AG04450 (cell line): ENCODE measurements around the gene SLC17A9. TPM values are rescaled to one million over a fixed set of nuclear protein-coding genes. Genes with fewer than 3 reads are reported as not detected.
A peak's percentile ranks its signal among the peaks of the same experiment; 100 is the strongest.

Source experiments
- CTCF ChIA-PET: fragments of 300-600, 350-600 bp; formaldehyde crosslinking; extraction: SDS; loops from one replicate; lab custom pipeline; 2022; ENCODE audit warnings: antibody characterized with exemption, inconsistent platforms; lab: Charles Lee
- POLR2A ChIA-PET: fragments of 350-600 bp; formaldehyde crosslinking; extraction: SDS; loops from one replicate; lab custom pipeline; 2021; ENCODE audit warnings: antibody characterized with exemption, inconsistent platforms; lab: Yijun Ruan, JAX
- DNase-seq: peaks from one replicate; pipeline ENCODE4 v3.0.0-alpha.2; 2011; ENCODE audit warnings: low read depth, low spot score
- H3K27ac ChIP-seq: one replicate; pipeline ENCODE4 v1.5.1; 2012; ENCODE audit warnings: low read depth, low read length, control low read depth
- H3K27me3 ChIP-seq: one replicate; pipeline ENCODE4 v1.6.0; 2012; ENCODE audit warnings: low read length; ENCODE audit not compliant: control insufficient read depth, insufficient read depth
- H3K4me3 ChIP-seq: 2 replicates; pipeline ENCODE4 v1.5.1; 2011; ENCODE audit warnings: mild to moderate bottlenecking, low read depth, low read length, control low read depth
- H3K9me3 ChIP-seq: 2 replicates; pipeline ENCODE4 v1.5.1; 2012; ENCODE audit warnings: low read length; ENCODE audit not compliant: control insufficient read depth, insufficient read depth
- polyA plus RNA-seq: library from polyadenylated mRNA; depleted of rRNA; stranded (reverse); fragments of >200 nt; gene quantifications from 2 replicates; pipeline ENCODE4 v1.2.3, GENCODE V29; 2011
- TF ChIP-seq, protein P1 (sequence below): IDR thresholded peaks from 2 replicates; pipeline ENCODE4 v1.5.1; 2011; ENCODE audit warnings: low read depth, low read length, control low read depth, inconsistent platforms

The SLC17A9 gene
- polyA plus RNA-seq, 1 experiment, result 2.2 TPM

DNA sequence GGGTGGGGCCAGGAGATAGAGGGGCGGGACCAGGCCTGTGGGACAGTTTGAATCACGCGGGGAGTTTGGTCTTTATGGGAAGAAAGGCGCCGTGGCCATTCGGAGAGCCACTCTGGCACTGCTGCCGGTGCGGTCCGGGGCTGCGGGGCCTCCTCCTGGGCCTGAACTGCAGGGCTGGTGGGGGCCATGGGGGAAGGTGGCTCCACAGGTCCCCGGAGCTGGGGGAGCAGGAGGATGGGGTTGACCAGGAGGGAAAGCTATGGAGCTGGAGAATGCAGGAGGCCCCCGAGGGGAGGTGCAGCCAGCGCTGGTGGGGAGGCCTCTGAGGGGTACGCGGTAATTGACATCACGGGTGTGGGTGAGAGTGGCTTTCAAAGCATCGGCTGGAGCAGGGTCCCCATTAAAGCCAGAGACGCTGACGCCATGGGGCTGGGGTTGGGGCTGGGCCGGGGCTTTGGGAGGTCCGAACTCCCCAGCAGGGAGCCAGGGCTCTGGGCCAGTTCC is 56.1 kb downstream of the SLC17A9 start:
- peaks cover 86% of the 10 kb centered on the region for H3K27me3 ChIP-seq
- TF ChIP-seq, protein P1, sequence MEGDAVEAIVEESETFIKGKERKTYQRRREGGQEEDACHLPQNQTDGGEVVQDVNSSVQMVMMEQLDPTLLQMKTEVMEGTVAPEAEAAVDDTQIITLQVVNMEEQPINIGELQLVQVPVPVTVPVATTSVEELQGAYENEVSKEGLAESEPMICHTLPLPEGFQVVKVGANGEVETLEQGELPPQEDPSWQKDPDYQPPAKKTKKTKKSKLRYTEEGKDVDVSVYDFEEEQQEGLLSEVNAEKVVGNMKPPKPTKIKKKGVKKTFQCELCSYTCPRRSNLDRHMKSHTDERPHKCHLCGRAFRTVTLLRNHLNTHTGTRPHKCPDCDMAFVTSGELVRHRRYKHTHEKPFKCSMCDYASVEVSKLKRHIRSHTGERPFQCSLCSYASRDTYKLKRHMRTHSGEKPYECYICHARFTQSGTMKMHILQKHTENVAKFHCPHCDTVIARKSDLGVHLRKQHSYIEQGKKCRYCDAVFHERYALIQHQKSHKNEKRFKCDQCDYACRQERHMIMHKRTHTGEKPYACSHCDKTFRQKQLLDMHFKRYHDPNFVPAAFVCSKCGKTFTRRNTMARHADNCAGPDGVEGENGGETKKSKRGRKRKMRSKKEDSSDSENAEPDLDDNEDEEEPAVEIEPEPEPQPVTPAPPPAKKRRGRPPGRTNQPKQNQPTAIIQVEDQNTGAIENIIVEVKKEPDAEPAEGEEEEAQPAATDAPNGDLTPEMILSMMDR, result no peak
- H3K4me3 ChIP-seq, result no peak overlapping the region
- no peak for DNase-seq
- POLR2A ChIA-PET, result interaction anchor here (0.9 kb wide), 1 partner anchor 36 kb away, joined by 9 read pairs; no protein-coding TSS in a partner anchor
- CTCF ChIA-PET, result interaction anchor here (0.6 to 2.6 kb wide), 12 partner anchors 28 to 215 kb away, joined by 3 to 9 read pairs (median 5); no protein-coding TSS in a partner anchor
- no peak overlapping the region for H3K27ac ChIP-seq
- H3K9me3 ChIP-seq, result peaks cover 6% of the 10 kb centered on the region

DNA sequence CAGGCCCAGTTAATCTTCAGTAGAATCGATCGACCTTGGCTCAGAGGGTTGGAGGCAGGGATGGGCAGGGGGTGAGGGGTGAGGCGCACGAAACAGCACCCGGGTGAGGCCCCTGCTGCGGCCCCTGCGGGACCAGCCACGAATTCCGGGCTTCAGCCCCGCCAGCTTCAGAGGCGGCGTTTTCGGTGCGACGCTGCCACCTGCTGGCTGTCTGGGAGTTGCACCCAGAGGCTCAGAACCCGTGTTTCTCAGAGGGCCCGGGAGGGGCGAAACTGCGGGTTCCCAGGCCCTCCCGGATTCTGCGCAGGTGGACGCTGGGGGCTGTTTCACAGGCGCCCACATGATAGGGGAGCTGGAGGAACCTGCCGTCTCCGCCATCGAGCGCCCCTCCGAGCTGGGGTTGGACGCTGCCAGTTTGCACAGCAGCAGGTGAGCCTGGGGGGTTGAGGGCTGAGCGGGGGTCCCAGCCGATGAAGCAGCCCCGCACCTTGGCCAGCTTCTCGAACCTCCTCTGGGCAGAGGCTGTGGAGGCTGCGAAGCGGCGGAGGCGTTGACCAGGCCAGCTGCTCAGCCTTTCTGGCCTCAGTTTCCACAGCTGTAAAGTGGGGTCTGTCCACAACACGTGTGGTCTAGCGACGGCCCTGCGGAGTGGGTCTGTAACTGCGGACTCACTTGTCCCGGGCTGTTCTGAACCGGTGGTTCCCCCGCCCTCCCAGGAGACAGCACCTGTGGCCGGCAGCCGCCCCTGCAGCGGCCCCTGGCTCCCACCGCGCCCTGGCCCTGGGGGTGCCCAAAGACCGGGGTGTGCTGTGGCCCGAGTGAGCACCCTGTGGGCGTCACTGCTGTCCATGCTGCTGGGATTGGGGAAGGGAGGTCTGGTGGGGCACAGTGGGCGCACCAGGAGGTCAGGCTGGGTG is 56.8 kb downstream of the SLC17A9 start:
- POLR2A ChIA-PET, result interaction anchor here (0.9 kb wide), 1 partner anchor 37 kb away, joined by 9 read pairs; no protein-coding TSS in a partner anchor
- TF ChIP-seq, protein P1, result peak; percentile 94
- Histone ChIP-seq H3K27ac (no peak overlapping the region), H3K9me3 (peaks cover 11% of the 10 kb centered on the region), H3K4me3 (no peak overlapping the region), H3K27me3 (peaks cover 86% of the 10 kb centered on the region)
- CTCF ChIA-PET, result interaction anchor here (0.6 to 2.6 kb wide), 19 partner anchors 11 to 1132 kb away, joined by 3 to 9 read pairs (median 4); no protein-coding TSS in a partner anchor
- no peak for DNase-seq

DNA sequence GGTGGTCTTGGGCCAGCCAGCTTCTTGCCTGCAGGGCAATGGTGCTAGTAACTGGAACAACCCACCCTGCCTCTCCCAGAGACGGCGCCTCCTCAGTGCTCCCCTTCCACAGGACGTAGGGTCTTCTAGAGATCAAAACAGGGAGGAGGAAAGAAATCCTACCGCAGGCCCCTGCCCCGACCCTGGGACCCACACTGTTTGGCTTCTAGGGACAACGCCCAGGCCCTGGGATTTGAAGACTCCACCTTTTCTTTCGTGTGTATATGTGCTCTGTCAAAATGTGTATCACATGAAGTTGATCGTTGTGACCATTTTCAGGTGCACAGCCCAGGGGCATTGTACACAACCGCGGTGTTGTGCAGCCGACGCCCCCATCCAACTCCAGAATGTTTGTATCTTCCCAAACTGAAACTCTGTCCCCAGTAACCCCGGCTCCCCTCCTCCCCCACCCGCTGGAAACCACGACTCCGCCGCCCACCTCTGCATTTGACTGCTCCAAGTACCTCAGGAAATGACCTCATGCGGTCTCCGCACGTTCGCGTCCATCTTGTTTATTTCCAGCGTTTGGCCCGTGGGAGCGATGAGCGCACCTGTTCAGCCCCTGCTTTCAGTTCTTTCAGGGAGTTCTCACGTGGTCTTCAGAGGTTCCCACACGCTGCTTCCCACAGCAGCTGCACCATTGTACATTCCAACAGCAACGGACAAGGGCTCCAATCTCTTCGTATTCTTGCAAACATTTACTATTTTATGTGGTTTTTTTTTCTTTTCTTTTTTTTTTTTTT is 57.7 kb downstream of the SLC17A9 start:
- H3K27ac ChIP-seq, result no peak overlapping the region
- DNase-seq, result no peak
- H3K4me3 ChIP-seq, result no peak overlapping the region
- peaks cover 11% of the 10 kb centered on the region for H3K9me3 ChIP-seq
- ChIA-PET CTCF (interaction anchor here (0.6 to 2.7 kb wide), 5 partner anchors 38 to 347 kb away, joined by 3 to 13 read pairs (median 4); no protein-coding TSS in a partner anchor), POLR2A (no interaction called here)
- H3K27me3 ChIP-seq, result peaks cover 86% of the 10 kb centered on the region
- TF ChIP-seq, protein P1, result no peak

DNA sequence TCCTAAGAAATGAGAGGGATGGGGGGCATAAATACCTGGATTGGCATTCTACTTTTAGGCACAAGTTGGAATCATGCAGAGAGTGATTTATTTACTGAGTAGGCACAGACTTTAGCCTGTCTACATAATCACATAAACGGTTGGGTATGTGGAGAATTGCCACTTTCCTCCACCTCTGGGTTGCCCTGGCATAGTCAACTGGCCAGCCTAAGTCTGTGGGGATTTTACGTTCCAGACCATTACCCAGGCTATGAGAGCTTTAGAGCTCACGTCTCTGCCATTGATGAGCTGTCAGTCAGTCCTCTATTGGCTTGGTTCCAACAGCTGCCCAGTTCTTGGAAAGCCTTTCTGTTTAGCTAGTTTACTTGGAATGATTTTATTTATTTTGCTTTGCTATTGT is 59.3 kb downstream of the SLC17A9 start:
- ChIA-PET CTCF (interaction anchor here (0.9 to 2.7 kb wide), 3 partner anchors 39 to 203 kb away, joined by 3 to 13 read pairs (median 4); no protein-coding TSS in a partner anchor), POLR2A (no interaction called here)
- DNase-seq, result no peak
- no peak overlapping the region for H3K27ac ChIP-seq
- no peak overlapping the region for H3K4me3 ChIP-seq
- TF ChIP-seq, protein P1, result no peak
- peaks cover 11% of the 10 kb centered on the region for H3K9me3 ChIP-seq
- H3K27me3 ChIP-seq, result peaks cover 88% of the 10 kb centered on the region
